HG03066 (cell line): ENCODE results near the gene UCHL5.
A peak's percentile ranks its signal among the peaks of the same experiment; 100 is the strongest.
"Not testable (repeated sequence)": the region's sequence is repeated elsewhere in the genome, so short reads cannot be mapped to it uniquely, and the experiment has no call there.

ENCODE experiments used
- ATAC-seq: cut with Tn5 transposase; IDR thresholded peaks from one replicate; pipeline ENCODE4 v1.9.1; 2021; ENCODE audit warnings: low read depth; ENCODE audit not compliant: unreplicated experiment

The UCHL5 gene

DNA sequence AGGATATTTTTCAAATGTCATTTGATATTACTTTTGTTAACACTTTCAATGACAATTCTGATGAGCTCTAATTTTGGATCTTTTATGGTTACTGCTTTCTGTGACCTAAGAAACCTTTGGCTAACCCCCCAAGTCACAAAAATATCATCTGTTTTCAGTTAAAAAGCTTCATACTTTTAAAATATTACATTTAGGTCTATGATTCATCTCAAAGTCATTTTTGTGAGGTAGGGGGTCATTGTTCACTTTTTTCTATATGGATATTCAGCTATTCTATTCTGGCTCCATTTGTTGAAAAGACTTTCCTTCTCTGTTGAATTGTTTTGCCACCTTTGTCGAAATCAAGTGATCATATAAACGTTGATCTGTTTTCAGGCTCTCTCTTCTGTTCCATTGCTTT, 44.8 kb downstream of the UCHL5 start:
- ATAC-seq = no peak

DNA sequence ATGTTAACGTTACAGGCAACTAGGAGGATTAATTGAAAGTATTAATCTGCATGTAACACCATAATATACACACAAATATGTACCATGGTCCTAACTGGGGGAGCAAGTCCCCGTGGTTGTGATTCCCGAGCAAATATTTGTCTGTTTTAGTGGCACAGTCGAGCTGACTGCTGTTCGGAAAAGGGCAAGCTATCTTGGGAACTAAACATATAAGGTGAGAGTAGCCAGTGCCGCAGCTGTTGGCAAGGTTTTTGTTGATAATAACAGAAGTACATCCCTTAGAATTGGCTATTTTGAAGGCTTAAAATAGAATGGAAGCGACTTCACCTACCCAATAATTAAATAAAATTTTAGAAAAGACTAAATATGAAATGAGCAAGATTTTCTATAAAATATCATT, 45.5 kb downstream of the UCHL5 start:
- ATAC-seq = no peak

DNA sequence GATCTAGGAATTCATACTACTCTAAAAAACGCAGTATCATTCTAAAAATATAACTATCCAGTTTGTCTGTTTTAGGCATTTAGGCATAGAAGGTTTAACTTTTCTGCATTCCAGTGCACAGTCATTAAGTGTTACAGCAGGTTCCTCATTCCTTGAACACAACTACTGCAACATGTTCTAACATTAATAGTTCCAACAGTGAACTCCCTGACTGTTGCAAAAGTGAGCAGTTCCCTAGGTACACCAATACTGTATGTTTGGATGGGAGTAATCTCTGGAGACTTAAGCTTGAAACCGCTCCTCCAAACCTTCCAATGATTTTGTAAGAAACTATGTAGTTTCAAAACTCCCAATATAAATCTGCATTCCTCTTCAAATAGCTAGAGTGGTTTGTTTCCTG, 46.2 kb downstream of the UCHL5 start:
- no peak for ATAC-seq

DNA sequence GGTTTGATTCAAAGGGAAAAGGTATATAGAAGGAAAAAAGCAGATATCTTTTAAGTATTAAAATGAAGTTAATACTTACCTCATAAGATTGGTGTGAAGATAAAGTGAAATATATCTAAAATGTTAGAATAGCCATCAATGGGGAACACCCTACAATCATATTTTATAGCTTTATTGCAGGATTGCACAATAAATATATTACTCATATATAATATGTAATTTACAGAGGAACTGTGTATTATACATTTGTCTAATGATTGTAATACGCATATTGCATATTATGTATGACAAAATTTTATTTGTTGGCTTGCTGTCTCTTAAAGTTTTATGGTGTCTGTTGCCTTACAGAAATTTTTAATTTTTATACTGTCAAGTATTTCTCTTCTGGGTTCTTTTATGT, 47.8 kb downstream of the UCHL5 start:
- ATAC-seq = no peak

DNA sequence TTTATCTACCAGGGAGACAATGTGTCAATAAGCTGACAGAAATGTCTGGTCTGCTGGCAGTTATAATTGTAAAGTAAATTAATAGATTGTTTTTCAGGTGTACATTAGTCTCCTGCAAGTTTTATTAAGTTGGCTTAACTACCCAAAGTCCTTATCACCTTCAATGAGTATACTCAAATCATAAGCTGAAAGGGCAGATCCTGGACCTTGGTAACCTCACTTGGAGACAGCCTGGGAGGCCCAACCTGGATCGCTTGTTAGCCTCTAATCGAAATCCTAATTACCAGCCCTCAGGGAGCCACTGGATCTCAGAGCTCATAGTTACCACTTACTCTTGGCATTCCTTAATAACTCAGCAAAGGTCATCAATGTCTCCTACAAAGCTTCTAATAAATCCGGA, 49.7 kb downstream of the UCHL5 start:
- no peak for ATAC-seq

DNA sequence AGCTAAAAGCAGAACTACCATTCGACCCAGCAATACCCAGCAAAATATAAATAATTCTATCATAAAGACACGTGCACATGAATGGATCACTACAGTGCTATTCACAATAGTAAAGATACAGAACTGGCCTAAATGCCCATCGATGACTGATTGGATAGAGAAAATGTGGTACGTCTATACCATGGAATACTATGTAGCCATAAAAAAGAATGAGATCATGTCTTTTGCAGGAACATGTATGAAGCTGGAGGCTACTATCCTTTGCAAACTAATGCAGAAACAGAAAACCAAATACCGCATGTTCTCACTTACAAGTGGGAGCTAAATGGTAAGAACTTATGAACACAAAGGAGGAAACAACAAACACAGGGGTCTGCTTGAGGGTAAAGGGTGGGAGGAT, 53.4 kb downstream of the UCHL5 start:
- ATAC-seq = no peak

DNA sequence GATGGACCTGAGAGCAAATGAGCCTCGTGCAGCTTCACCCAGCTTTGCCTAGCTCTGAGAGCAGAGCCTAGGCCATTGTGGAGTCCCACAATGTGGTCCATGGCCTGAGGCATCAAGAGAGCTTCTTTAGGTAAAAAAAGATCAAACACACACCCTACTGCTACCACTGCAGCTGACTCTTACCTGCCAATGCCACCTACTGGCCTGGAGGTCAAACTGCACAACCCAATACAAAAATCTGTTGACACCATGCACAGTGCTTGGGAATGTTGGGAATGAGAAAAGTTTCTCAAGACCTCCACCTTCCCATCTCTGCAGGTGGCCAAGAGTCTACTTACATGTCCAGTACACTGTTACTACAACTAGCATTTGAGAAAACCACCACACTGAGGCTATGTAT, 60.6 kb downstream of the UCHL5 start:
- no peak for ATAC-seq

DNA sequence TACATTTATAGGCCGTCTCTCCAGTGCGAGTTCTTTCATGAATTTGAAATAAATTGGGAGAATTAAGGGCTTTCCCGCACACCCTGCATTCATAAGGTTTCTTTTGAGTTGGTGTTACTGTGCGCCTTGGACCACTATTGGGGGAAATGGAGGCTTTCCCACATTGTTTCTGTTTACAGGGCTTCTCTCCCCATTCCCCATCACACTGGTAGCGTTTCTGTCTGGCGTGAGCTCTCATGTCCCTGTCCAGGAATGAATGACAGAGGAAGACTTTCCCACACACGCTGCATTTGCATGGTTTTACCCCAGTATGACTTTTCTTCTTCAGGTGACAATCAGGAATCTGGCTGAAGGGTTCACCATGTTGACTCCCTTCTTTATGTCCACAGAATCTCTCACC, 65.0 kb downstream of the UCHL5 start:
- ATAC-seq = no peak

DNA sequence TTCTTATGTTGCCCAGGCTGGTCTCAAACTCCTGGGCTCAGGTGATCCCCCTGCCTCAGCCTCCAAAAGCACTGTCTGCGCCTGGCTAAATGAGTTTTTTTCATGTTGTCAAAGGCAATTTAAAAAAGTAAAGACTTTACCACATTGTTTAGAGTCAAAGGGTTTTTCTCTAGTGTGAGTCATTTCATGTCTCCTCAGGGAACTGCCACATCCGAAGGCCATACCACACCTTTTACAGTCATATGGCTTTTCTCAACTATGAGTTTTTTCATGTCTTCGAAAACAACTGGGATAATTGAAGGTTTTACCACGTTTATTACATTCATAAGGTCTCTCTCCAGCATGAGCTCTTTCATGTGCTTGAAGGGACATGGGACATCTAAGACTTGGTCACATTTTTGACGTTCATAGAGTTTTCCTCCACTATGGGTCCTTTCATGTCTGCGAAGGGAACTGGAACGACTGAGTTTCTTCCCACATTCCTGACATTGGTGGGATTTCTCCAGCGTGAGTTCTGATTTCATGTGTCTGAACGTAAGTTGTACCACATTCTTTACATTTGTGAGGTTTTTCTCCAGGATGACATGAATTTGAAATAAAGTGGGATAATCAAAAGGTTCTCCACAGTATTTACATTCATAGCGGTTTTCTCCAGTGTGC, 65.6 kb downstream of the UCHL5 start:
- ATAC-seq = no peak

DNA sequence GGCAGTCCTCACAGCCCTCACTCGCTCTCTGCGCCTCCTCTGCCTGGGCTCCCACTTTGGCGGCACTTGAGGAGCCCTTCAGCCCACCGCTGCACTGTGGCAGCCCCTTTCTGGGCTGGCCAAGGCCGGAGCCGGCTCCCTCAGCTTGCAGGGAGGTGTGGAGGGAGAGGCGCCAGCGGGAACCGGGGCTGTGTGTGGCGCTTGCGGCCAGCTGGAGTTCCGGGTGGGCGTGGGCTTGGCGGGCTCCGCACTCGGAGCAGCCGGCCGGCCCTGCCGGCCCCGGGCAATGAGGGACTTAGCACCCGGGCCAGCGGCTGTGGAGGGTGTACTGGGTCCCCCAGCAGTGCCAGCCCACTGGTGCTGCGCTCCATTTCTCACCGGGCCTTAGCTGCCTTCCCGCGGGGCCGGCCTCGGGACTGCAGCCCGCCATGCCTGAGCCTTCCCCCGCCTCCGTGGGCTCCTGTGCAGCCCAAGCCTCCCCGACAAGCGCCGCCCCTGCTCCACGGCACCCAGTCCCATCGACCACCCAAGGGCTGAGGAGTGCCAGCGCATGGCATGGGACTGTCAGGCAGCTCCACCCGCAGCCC, 72.3 kb downstream of the UCHL5 start:
- ATAC-seq = not testable (repeated sequence)

DNA sequence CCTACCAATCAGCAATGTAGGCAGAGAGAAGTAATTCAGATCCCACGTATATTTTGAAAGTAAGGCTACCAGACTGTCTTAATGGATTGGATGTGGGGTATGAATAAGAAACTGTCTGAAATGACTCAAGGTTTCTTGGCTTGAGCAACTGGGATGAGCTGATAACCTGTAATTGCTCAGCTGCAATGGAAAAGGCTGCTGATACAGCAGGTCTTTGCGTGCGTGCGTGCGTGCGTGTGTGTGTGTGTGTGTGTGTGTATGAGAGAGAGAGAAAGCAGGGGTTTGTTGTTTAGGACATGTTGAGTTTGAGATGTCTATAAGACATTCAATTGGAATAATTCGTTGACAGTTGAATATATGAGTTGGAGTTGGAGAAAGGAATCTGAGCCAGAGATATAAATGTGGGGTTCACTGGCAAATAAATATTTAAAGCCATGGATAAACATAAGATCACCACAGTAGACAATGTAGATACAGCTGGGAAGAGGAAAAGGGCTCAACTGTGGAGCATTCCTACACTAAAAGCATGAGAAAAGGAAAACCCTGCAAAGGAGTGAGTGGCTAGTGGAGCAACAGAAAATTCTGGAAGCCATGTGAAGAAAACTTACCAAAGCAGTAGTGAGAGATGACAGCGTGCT, 72.9 kb downstream of the UCHL5 start:
- ATAC-seq = no peak

DNA sequence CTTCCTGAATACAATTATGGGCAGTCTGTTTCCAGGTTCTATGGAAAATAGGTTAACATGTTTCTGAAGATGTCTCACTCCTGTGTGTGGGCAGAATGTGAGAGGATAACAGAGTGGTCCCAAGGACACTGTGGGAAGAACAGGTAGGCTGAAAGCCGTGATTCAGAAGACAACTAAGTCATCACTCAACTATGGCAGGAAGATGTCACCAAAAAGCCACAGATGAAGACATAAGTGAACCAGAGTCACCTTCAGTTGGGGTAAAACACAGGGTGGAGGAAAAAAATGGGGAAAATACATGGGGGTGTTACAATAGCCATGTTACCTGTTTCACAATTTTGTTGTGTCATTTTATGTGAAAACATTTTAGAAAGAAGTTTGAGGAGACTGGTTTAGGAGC, 75.1 kb downstream of the UCHL5 start:
- no peak for ATAC-seq

DNA sequence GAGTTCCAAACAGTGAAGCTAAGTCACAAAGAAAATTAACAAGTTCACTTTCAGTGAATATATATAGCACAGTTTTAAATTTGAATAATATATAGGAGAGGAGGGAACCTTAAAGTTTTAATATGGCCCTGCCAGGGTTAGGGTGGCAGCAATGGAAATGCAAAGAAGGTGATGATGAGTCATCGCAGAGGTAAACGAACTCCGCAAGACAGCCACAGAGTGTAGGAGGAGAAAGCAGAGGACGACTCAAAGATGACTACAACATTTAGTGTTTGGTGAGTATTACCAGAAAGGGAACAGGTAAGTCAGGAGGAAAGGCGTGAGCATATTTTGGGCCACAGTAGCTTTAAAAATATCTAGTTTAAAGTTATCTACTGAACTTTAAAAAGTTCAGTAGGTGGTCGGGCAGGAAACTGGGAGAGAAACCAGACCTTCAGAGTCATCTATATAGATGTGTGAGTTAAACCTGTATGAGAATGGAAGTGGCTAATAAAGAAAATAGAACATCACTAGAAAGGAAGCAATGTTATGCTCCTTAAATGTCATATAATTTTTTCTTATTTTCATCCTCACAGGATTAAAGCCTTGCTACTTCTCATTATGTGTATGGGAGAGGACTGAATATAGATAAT, 75.7 kb downstream of the UCHL5 start:
- peak; percentile 93 for ATAC-seq

DNA sequence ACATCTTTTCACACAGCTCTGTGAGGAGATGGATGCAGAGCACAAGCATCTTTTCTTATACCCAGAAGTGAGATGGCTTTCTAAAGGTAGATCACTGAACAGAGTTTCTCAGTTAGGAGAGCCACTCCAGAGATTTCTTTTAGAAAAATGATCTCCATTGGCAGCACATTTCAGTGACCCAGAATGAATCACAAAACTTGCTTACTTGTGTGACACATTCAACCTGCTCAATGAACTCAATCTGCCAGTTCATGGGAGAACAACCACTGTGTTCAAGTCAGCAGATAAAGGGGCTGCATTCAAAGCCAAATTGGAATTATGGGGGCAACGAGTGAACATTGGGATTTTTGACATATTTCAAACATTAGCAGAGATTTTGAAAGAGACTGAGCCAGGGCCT, 78.3 kb downstream of the UCHL5 start:
- no peak for ATAC-seq

DNA sequence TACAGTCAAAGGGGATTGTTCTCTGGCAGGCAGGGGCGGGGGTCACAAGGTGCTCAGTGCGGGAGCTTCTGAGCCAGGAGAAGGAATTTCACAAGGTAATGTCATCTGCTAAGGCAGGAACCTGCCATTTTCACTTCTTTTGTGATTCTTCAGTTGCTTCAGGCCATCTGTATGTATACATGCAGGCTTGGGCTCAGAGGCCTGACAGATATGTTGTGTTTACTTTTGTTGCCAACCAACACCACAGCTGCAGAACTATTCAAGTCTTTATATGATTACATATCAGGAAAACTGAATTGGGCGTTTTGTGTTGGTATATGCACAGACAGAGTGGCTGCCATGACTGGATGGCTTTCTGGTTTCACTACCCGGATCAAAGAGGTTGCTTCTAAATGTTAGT, 78.8 kb downstream of the UCHL5 start:
- not testable (repeated sequence) for ATAC-seq

DNA sequence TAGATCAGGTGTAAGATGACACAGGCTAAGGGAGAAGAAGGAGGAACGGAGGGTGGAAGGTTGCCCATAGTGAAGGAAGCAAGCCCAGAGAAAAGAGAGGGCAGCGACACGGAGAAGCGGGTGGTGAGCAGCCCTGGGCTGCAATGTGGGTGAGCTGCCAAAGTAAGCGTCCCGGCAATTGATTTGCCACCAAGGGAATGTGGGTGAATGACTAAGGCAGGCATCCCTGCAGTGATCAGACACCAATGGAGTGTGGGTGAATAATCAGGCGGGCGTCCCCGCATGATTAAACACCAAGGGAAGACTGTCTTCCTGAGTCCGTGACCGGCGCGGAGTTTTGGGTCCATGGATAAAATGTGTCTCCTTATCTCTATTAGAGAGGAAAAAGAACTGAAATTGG, 79.6 kb downstream of the UCHL5 start:
- no peak for ATAC-seq

DNA sequence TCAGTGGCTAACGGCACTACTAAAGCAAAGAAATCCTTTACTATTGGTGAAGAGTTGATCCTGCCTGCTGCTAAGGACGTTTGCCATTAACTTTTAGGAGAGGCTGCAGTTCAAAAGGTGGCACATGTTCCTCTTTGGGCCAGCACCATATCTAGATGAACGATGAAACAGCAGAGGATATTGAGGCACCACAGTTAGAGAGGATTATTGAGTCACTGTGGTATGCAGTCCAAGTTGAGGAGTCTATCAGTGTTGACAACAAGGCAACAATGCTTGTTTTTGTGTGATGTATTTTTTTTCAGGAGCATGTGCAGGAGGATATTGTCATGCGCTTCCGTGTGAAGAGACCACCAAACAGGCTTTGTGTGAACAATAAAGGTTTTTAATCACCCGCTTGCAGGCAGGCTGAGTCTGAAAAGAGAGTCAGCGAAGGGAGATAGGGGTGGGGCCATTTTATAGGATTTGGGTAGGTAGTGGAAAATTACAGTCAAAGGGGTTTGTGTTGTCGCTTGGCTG, 80.9 kb downstream of the UCHL5 start:
- no peak for ATAC-seq

DNA sequence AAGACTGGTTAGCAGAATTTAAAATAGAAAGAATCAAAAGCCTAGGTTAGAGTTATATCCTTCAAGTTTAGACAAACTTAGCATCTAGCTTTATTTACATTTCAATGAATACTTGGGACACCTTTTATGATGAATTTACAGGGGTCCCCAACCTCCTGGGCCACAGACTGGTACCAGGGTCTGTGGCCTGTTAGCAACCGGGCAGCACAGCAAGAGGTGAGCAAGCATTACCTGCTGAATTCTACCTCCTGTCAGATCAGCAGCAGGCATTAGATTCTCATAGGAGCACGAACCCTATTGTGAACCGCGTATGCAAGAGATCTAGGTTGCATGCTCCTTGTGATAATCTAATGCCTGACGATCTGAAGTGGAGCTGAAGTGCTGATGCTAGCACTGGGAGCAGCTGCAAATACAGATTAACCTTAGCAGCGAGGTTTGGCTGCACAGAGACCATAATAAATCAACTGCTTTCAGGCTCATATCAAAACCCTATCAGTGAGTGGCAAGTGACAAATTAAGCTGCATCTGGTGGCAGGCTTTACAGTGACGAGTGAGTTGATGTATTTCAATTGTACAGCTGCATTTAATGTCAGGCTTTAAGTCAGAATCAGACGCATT, 82.0 kb downstream of the UCHL5 start:
- ATAC-seq = no peak

DNA sequence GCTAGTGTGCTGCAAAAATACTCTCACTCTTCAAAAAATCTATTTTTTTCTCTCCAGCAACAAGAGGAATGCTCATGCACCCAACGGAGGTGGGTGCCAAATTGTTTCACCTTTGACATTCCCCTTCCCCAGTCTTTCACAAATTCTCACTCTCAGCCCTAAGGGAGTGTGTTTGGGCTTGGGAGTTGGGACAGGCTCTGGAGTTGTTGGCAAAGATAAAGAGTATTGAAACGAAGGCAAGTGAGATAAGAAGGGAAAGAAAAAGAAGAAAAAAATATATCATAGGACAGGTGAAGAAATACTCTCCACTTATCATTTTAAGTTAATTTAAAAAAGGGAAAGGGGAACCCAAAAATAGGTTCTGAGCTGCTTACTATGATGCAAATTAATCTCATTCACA, 82.6 kb downstream of the UCHL5 start:
- ATAC-seq = no peak

DNA sequence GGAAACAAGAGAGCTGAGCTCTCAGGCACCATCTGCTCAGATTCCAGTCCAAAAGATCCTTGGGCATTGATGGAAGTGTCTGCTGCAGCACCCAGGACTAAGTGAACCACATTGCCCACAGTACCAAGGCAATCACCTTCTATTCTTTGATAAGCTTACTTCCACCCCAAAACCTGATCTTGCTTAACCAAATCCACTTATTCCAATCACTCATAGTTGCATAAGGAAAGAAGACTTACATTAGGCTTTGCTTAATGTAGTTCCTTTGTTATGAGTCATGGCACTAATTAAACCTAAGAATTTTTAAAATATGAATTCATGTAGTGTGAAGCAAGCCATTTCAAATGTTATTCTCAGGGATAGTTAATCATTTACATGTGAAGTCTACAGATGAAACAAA, 84.5 kb downstream of the UCHL5 start:
- ATAC-seq = no peak

DNA sequence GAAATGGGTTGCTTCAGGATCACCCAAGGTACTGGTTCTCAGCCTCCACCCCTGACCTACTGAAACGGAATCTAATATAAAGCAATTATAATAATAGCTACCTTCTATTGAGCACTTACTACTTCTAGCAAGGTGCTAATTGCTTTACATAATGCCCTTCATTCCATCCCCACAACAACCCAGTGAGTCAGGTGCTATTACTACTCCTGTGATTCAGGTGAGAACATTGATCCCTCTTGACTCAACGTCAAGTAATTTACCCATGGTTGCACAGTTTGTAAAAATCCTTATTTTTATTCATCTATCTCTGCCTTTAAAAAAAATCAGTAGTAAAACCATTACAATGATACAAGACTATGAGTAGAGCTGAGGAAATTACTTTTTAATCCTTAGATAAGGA, 85.2 kb downstream of the UCHL5 start:
- ATAC-seq = no peak
